NOMO-1 (cell line): ENCODE results near the gene ANGEL2.
"Not testable (repeated sequence)": the region's sequence is repeated elsewhere in the genome, so short reads cannot be mapped to it uniquely, and the experiment has no call there.

Experiments
- DNase-seq, 2 experiments: peaks; one replicate each; lab custom pipeline; 2025; ENCODE audit not compliant: unreplicated experiment in 2 of 2; lab: John Stamatoyannopoulos, UW

Gene ANGEL2, protein sequence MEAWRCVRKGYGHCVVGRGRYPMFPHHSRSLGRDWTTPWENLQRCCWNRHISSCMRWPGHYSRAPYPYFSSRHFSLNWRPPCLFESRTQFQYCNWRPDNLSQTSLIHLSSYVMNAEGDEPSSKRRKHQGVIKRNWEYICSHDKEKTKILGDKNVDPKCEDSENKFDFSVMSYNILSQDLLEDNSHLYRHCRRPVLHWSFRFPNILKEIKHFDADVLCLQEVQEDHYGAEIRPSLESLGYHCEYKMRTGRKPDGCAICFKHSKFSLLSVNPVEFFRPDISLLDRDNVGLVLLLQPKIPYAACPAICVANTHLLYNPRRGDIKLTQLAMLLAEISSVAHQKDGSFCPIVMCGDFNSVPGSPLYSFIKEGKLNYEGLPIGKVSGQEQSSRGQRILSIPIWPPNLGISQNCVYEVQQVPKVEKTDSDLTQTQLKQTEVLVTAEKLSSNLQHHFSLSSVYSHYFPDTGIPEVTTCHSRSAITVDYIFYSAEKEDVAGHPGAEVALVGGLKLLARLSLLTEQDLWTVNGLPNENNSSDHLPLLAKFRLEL

DNA sequence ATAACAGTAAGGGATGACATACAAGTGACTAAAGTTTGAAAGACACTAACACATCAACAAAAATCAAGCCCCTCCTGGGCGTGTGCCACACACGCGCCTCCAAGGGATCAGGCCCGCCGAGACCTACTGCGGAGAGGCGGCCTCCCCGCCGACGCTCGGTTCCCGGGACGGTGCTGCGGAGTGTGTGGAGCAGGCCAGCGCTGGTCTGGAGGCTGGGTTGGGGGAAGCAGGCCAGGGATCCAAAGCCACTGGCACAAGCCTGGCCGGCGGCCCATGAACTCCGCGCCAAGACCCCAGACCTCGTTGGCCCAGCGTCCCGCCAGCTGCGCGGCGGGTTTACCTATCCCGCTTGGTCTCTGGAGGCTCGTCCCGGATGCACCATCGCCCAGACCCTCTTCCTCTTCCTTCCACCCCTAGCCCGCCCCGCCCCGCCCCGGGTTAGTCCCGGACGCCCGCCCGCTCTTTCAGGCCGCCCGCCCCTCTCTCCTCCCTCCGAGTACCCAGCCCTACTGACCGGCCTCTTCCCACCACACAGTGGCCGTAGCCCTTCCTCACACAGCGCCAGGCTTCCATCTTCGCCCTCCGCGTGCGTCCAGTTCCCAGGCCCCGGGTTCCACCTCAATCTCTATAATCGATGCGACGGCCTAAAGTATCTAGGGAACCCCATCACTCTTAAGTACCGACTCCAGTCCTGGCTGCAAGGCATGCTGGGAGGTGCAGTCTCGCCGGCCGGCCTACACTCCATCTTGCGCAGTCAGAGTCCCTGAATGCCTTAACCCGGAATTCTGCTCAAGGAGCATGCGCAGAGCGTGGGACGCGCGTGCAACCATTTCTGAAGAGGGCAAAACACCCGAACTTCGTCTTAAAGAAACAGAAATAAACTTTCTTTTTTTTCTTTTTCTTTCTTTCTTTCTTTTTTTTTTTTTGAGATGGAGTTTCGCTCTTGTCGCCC, at the start of gene ANGEL2:
Gene ANGEL2, minus strand, starts transcription at position 769 of the 952 bp plus-strand sequence. Its CDS starts 196 bp downstream, at position 573.
- DNase-seq: peak; percentile 92 to 95

DNA sequence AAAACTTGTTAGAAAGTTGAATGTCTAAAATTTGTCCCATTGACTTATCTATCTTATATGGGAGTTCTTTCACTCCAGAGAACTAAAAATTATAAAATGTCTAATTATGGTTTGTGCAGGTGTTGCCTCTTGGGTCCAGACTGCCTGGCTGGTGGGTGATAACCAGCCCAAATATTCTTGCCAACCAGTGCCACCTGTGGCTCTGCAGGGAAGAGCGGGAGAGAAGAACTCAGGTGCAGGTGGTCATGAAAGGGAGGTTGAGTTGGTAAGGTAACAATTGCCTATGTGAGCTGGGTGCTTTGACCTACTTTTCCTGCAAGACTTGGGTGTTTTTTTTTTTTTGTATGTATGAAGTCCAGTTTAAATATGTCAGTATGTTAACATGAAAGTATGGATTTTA, 45.6 kb upstream of the ANGEL2 start:
- no peak for DNase-seq

DNA sequence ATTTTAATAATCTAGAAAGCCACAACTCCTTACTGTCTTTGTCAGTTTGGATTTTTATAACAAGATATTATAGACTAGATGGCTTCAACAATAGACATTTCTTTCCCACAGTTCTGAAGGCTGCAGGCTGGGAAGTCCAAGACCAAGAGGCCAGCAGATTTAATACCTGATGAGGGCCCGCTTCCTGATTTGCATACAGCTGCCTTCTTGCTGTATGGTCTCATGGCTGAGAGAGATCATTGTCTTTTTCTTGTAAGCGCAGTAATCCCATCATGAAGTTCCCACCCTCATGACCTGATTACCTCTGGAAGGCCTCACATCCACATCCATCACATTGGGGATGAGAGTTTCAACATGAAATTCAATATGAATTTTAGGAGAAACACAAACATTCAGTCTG, 45.2 kb upstream of the ANGEL2 start:
- no peak for DNase-seq

DNA sequence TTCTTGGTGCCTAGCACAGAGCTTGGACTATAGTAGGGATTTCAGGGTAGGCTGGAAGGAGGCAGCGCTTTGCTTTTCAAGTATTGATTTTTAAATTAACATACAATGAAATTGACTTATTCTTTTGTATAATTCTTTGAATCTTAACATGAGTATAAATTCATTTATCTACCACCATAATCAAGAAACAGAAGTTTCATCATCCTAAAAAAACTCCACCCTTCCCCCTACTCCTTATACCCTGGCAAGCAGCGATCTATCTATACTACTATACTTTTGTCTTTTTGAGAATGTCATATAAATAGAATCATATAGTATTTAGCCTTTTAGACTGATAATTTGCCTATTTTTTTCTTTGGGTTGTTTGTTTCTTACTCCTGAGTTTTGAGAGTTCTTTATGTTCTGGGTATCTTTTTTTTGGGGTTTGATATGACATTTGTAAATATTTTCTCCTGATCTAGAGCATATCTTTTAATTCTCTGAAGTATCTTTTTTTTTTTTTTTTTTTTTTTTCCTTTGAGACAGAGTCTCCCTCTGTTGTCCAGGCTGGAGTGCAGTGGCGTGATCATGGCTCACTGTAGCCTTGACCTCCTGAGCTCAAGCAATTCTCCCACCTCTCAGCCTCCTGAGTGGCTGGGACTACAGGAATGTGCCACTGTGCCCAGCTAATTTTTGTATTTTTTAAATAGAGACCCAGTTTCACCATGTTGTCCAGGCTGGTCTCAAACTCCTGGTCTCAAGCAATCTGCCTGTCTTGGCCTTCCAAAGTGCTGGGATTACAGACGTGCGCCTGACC, 41.8 kb upstream of the ANGEL2 start:
- no peak for DNase-seq

DNA sequence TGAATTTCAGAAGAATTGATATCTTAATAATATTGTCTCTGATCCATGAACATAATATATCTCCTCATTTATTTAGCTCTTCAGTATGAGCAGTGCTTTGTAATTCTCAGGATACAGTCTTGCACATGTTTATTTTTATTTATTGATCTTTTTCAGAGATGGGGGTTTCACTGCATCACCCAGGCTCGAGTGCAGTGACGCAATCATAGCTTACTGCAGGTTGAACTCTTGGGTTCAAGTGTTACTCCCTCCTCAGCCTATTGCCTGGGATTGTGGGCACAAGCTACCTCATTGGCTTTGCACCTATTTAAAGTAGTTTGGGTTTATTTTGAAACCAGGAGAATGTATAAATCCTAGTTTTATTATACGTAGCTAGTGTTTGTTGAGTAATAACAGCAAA, 40.1 kb upstream of the ANGEL2 start:
- DNase-seq: no peak

DNA sequence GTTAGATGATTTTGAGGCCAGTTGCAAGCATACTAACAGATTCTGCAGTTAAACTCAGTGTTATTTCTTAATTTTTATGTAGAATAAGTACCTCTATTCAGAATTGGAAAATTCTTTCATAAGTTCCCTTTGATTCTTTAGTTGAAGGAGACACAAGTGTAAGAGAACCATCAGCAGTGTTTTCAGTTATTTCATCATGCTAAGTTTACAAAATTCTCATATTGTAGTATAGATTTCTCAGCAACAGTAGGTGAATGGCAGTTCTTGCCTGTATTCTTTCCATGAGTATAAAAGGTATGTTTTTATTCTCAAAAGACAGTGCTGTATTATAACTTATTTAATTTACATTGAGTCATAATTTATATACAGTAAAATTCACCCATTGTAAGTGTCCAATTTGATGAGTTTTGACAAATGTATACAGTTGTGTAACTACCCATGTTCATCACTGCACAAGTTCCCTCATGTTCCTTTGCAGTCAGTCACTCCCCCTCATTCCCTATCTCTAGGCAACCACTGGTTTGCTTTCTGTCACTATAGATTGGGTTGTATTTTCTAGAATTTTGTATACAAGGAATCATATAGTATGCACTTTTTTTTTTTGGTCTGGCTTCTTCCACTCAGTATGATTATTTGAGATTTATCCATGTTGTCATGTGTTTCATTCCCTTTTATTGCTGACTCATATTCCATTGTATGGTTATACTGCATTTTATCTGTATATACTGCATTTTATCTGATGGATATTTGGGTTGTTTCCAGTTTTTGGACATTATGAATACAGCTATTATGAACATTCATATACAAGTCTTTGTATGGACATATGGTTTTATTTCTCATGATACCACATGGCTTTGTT, 39.3 kb upstream of the ANGEL2 start:
- peak in 1 of 2 experiments; percentile 42 for DNase-seq

DNA sequence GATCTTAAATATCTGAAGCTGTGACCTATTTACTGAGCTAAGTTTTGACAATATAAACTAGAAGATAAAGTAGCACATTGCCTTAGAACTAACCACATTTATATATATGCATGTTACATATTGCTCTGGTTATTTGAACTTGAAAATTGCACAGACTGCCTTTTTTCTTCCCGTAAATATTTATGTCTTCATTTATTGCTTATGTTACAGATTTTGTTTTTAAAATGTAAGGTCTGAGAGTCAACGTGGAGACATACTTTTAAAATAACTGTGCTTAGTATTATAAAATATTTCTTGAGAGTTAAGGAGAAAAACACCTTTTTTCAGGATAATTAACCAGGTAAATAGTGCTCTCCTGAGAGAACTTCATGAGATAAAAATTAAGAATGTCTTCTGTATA, 38.5 kb upstream of the ANGEL2 start:
- no peak for DNase-seq

DNA sequence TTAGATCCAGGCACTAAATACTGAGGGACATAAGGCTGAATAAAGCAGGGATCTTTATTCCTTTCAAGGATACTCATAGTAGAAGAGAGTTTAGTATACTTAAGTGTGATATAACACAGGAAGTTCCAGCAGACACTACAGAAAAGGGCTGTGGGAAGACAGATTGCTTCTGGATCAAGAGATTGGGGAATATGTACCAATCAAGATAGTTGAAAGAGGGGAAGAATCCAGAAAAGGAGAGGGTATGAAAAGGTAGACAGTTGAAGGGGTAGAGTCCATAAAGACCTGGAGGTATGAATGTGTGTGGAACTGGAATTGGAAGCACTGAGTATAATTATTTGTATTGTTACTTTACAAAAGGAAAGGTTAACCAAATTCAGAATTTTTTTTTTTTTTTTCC, 37.8 kb upstream of the ANGEL2 start:
- no peak for DNase-seq

DNA sequence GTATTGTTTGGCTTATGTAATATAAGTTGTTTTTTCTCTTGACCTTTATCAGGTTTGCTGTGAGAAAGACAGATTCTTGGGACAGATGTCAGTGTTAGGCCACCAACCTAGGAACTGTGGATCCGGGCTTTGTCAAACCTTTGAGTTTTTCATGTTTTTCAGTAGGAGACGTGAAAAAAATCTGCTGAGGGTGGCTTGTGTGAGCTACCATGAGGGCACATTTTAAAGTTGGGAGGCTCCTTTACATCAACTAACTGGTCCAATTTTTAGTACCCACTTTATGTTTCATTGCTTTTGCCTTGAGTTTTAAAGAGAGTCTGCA, 36.2 kb upstream of the ANGEL2 start:
- no peak for DNase-seq

DNA sequence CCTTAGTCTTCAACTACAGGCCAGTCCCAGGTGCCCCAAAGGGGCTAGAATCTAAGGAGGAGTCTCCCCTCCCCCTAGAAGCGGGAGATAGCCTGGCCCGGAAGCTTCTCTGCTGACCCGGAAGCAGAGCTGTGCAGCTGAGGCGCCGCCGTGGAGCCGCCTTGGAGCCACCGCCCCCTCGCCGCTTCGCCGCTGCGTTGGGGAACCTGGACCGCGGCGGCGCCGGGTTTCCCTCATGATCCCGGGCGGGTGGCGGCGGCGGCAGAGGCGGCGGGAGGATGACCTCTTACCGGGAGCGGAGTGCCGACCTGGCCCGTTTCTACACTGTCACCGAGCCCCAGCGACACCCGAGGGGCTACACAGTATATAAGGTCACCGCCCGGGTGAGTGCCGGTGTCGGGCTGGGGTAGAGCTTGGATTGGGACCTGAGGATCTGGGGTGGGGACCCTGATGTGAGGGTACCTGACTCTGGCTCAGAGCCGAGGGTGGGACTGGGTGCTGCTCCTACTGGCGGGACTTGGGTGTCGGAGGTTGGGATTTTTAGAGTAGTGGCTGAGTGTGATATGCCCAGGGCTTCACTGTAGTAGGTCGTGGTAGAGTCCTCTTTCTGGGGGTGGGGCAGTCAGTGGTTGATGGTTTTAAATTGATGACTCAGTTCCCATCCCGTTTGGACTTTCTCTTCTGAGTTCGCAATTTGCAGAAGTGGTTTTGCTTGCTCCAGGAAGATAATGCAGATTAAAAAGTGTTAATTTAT, 35.6 kb upstream of the ANGEL2 start, which contains the start of gene RPS6KC1:
Gene RPS6KC1, plus strand, starts transcription at position 115 of the 754 bp plus-strand sequence. Its CDS starts 164 bp downstream, at position 279.
- peak; percentile 83 to 86 for DNase-seq

DNA sequence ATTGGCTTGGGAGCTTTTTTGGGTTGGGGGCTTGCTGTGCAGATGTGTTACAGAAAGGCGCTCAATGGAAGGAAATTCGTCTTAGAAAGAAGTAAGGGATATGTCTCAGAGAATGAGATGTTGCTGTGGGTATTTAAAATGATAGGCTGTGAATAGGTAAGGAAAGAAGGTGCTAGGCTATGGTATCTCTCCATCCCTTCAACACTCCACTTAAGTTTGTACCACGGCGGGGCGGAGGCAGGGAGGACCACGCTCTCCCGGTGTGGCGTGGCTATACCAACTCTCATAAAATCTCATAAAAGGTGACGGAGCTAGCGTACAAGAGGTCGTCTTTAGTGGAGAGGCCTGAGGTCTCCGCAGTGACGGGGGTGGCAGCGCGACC, 35.1 kb upstream of the ANGEL2 start:
- DNase-seq: no peak

DNA sequence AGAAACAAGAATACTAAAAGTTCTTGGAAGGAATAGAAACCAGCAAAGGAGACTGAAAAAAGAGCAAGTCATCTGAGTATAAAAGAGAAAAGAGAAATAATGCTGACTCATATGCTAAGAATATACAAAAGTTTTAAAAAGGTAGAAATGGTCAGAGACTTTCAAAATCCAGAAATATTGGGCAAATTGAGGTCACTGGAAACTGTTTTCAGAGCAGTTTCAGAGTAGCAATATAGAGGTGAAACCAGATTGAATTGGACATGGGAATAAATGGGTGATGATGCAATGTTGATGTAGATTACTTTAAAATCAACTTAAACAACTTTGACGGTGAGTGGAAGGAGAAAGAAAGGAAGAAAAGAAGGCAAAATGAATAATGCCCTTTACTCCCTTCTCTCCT, 33.6 kb upstream of the ANGEL2 start:
- DNase-seq: peak in 1 of 2 experiments; percentile 69

DNA sequence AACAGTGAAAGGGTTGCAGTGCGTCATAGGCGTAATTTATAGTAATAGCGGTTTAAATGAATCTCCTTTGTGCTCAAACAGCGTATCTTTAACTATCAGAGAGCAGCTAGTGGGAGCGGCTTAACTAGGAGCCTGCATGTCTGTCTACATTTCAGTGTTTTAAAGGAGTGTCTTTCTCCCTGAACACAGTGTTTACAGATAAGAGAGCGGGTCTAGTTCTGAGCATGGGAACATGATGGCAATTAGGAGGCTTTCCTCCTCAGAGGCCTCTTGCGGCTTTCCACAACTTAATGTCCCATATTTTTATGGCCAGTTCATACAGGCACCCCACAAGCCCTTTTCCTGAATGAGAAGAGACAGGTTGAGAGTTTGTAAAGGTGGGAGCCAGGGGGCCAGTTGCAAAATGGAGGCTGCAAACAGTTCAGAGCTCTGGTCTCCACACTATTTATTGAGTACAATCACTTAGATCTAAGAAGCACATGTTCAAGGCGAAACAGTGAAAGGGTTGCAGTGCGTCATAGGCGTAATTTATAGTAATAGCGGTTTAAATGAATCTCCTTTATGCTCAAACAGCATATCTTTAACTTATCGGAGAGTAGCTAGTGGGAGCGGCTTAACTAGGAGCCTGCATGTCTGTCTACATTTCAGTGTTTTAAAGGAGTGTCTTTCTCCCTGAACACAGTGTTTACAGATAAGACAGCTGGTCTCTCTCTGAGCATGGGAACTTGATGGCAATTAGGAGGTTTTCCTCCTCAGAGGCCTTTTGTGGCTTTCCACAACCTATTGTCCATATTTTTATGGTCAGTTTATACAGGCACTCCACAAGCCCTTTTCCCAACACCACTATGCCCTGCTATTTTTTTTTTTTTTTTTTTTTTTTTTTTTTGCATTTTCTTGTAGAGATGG, 29.9 kb upstream of the ANGEL2 start:
- not testable (repeated sequence) for DNase-seq

DNA sequence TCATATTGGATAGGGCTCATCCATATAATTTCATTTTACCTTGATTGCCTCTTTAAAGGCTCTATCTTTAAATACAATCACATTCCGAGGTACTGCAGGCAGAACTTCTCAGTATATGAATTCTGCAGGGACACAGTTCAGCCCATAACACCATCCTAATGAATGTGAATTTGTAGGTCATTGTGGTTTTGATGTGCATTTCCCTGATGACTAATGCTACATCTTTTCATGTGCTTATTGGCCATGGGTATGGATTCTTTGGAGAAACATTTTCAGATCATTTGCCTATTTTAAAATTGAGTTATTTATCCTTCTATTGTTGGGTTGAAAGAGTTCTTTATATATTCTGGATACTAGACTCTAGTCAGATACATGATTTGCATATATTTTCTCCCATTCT, 25.8 kb upstream of the ANGEL2 start:
- no peak for DNase-seq

DNA sequence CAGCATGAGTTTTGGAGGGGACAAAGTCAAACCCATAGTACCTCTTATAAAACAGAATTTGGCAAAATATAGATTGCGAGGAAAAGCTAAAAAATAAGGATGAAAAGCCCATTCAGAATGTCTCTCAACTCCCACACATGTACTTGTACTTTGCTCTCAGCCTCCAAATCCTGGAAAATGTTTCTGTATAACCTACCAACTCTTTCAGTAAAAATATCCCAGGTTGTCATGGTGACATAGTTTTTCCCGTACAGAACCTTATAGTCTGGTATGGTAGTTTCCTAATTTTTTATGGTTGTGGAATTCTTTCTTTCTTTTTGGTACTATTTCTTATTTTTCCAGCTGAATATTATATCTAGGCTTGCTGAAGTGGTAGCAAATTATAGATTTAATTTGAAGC, 19.9 kb upstream of the ANGEL2 start:
- DNase-seq: no peak

DNA sequence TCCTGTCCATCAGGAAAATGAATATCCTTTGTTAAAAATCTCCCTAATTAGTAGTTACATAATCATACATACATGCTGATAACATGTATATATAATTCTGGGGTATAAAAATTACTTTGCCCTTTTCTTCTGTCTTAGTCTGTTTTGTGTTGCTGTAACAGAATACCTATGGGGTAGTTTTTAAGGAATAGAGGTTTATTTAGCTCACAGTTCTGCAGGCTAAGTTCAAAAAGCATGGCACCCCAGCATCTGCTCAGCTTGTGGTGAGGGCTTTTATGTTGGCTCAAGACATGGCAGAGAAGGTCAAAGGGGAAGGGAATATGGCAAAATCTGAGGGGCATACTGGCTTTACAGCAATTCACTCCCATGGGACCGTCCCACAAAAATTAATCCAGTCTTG, 19.0 kb upstream of the ANGEL2 start:
- no peak for DNase-seq

DNA sequence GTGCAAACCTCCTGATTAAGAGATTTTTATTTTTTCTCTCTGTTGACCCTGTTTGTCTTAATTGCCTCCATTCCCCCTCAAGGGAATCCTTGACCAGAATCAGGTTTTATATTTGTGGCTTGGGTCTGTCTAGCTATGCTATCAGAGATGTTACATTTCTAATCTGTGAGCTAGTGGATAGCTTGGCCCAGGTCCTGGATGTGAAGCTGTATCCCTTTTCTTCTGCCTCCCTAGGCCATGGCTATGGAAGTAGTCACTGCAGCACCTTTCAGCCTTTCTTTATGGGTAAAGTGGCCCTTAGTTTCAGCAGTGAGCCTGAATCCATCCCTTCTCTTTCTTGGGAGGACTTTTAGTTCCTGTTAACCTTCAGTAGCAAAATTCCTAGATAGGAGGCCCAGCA, 17.0 kb upstream of the ANGEL2 start:
- no peak for DNase-seq

DNA sequence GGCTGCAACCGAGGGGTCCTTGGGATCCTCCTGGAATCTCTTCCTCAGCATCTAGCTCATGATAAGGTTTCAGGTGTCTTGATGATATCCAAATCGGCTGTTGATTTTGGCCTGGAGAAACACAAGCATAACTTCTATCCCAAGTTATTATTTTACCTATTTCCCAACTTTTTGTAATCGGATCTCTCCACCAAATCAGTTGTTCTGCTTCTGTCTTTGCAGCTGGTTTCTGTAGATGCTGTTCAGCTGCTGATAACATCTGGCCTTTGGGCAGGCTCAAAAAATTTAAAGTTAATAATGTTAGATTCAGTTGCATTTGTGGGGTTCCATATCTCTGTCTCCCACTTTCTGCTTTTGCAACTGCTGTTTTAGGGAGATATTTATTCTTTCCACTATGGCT, 11.4 kb upstream of the ANGEL2 start:
- not testable (repeated sequence) for DNase-seq
